Liver (tissue), 9 donors: ENCODE results near the gene STEEP1. TPM values are rescaled to one million over a fixed set of nuclear protein-coding genes. Genes with fewer than 3 reads are reported as not detected.

Experiments
- DNase-seq: peaks from one replicate; pipeline ENCODE4 v3.0.0-alpha.2; 2017; ENCODE audit warnings: low spot score
- H3K27ac ChIP-seq, 2 donors: one replicate each; pipeline ENCODE4 v1.7.0; 2013; ENCODE audit warnings: inconsistent platforms in 2 of 2, low read length in 2 of 2, control low read depth in 1 of 2, low read depth in 1 of 2, mild to moderate bottlenecking in 1 of 2
- H3K27me3 ChIP-seq, 4 donors: one replicate each; pipeline versions ENCODE4 v1.6.1 to v1.7.0; 2013; ENCODE audit warnings: low read length in 3 of 4, inconsistent platforms in 1 of 4, mild to moderate bottlenecking in 1 of 4, moderate library complexity in 1 of 4; ENCODE audit not compliant: control insufficient read depth in 4 of 4, insufficient read depth in 4 of 4
- H3K36me3 ChIP-seq, 4 donors: one replicate each; pipeline versions ENCODE4 v1.6.1 to v1.7.0; 2013; ENCODE audit warnings: low read length in 3 of 4, mild to moderate bottlenecking in 3 of 4, low read depth in 1 of 4, moderate library complexity in 1 of 4; ENCODE audit not compliant: control insufficient read depth in 4 of 4, insufficient read depth in 3 of 4
- H3K4me1 ChIP-seq, 4 donors: one replicate each; pipeline versions ENCODE4 v1.6.1 to v1.7.0; 2013; ENCODE audit warnings: low read length in 3 of 4, mild to moderate bottlenecking in 3 of 4, moderate library complexity in 1 of 4; ENCODE audit not compliant: control insufficient read depth in 4 of 4, insufficient read depth in 4 of 4
- H3K4me3 ChIP-seq, 3 donors: one replicate each; pipeline versions ENCODE4 v1.6.1 to v1.7.0; 2013; ENCODE audit warnings: low read length in 3 of 3, control low read depth in 1 of 3, low read depth in 1 of 3, mild to moderate bottlenecking in 1 of 3
- H3K9ac ChIP-seq, 2 donors: one replicate each; pipeline ENCODE4 v1.7.0; 2013; ENCODE audit warnings: low read length in 2 of 2, mild to moderate bottlenecking in 2 of 2, moderate library complexity in 2 of 2, control low read depth in 1 of 2, low read depth in 1 of 2
- H3K9me3 ChIP-seq, 4 donors: one replicate each; pipeline versions ENCODE4 v1.6.1 to v1.7.0; 2013; ENCODE audit warnings: low read length in 3 of 4; ENCODE audit not compliant: control insufficient read depth in 4 of 4
- ATF3 ChIP-seq: IDR thresholded peaks from 2 replicates; pipeline ENCODE4 v1.6.1; 2016; ENCODE audit warnings: antibody characterized with exemption
- CTCF ChIP-seq: fragments of 150-350 bp; IDR thresholded peaks from 2 replicates; pipeline ENCODE4 v1.5.1; 2017; ENCODE audit warnings: improper control_type of control experiment, low read depth, low read length; ENCODE audit not compliant: missing input control
- EGR1 ChIP-seq, 2 donors: IDR thresholded peaks; 2 replicates each; pipeline ENCODE4 v1.6.1; 2016 to 2018; ENCODE audit warnings: antibody characterized with exemption in 2 of 2, low read depth in 2 of 2
- FOXA1 ChIP-seq: IDR thresholded peaks from 2 replicates; pipeline ENCODE4 v1.6.1; 2016; ENCODE audit warnings: antibody characterized with exemption
- FOXA2 ChIP-seq: IDR thresholded peaks from 2 replicates; pipeline ENCODE4 v1.6.1; 2016; ENCODE audit warnings: antibody characterized with exemption
- GABPA ChIP-seq, 2 donors: IDR thresholded peaks in 1 of 2; conservative IDR thresholded peaks in 1 of 2; 2 replicates each; pipeline ENCODE4 v1.6.1; 2016; ENCODE audit warnings: antibody characterized with exemption in 2 of 2, mild to moderate bottlenecking in 1 of 2, moderate library complexity in 1 of 2
- HNF4A ChIP-seq, 2 donors: conservative IDR thresholded peaks; 2 replicates each; pipeline ENCODE4 v1.6.1; 2016; ENCODE audit warnings: antibody characterized with exemption in 2 of 2, mild to moderate bottlenecking in 2 of 2
- HNF4G ChIP-seq: IDR thresholded peaks from 2 replicates; pipeline ENCODE4 v1.6.1; 2016; ENCODE audit warnings: antibody characterized with exemption
- JUND ChIP-seq, 2 donors: IDR thresholded peaks; 2 replicates each; pipeline ENCODE4 v1.6.1; 2016; ENCODE audit warnings: antibody characterized with exemption in 2 of 2
- NR2F2 ChIP-seq: IDR thresholded peaks from 2 replicates; pipeline ENCODE4 v1.6.1; 2016; ENCODE audit warnings: antibody characterized with exemption
- RAD21 ChIP-seq, 2 donors: IDR thresholded peaks; 2 replicates each; pipeline ENCODE4 v1.6.1; 2016; ENCODE audit warnings: antibody characterized with exemption in 2 of 2, mild to moderate bottlenecking in 2 of 2
- REST ChIP-seq: IDR thresholded peaks from 2 replicates; pipeline ENCODE4 v1.6.1; 2016; ENCODE audit warnings: antibody characterized with exemption, mild to moderate bottlenecking
- RXRA ChIP-seq, 2 donors: IDR thresholded peaks; 2 replicates each; pipeline ENCODE4 v1.6.1; 2017 to 2018; ENCODE audit warnings: antibody characterized with exemption in 2 of 2, mild to moderate bottlenecking in 1 of 2
- SP1 ChIP-seq: IDR thresholded peaks from 2 replicates; pipeline ENCODE4 v1.6.1; 2018; ENCODE audit warnings: antibody characterized with exemption, mild to moderate bottlenecking
- TAF1 ChIP-seq: conservative IDR thresholded peaks from 2 replicates; pipeline ENCODE4 v1.6.1; 2016; ENCODE audit warnings: antibody characterized with exemption, mild to moderate bottlenecking
- YY1 ChIP-seq: IDR thresholded peaks from 2 replicates; pipeline ENCODE4 v1.6.1; 2016; ENCODE audit warnings: antibody characterized with exemption, mild to moderate bottlenecking
- ZBTB33 ChIP-seq: IDR thresholded peaks from 2 replicates; pipeline ENCODE4 v1.6.1; 2016; ENCODE audit warnings: antibody characterized with exemption
- WGBS: extraction: QIAGEN DNeasy Blood & Tissue Kit; methylation state at CpG from one replicate; pipeline ENCODE4 v1.1.7; 2013; 5-methylcytosine and 5-hydroxymethylcytosine counted together
- polyA plus RNA-seq, 2 donors: library from polyadenylated mRNA; stranded (reverse) in 1 of 2; unstranded in 1 of 2; fragments of 200-250 nt in 1 of 2; fragments of >200 nt in 1 of 2; fragmentation: Nextera tagmentation in 1 of 2; extraction: Ambion mirVana in 1 of 2; gene quantifications; one replicate each; pipeline versions ENCODE4 v1.2.1 to v1.2.3, GENCODE V29; 2013 to 2015
- total RNA-seq, 2 donors: library from RNA; depleted of rRNA; stranded (reverse); fragments of >200 nt; gene quantifications; one replicate each; pipeline ENCODE4 v1.2.3, GENCODE V29; 2014
- donor health status: healthy.
- donor health status: healthy.
- donor health status: healthy.
- donor health status: healthy.
- donor health status: healthy.

The STEEP1 gene
- total and polyA plus RNA-seq, 4 donors = 4.3 to 14.2 (median 10.2) TPM

DNA sequence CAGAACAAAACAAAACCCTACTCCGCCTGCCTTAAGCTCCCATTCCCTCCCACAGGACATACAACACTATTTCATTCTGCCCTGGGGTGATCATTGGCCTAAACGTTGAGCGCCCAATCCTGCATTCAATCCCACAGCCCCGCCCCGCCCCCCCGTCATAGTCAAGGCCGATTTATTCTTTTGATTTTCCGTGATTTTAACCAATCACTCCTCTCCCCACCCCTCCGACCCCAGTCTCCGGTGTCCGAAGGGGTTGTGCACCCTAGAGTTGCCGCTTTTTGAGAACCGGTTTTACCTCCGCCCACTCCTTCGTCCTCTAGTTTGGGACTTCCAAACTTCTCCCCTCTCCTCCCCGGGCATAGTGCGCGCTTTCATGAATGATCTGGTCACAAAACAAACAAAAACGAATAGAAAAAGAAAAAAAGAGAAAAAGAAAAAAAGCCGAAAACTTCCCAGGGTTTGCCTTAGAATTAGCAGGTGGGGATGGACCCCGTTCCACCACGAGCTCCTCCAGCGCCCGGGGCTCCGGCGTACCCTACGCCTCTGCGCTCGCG lies 8.7 kb upstream of the STEEP1 start:
- TF ChIP-seq FOXA1 (no peak), ATF3 (no peak), NR2F2 (no peak), REST (no peak), CTCF (no peak), YY1 (peak; percentile 16), GABPA (IDR thresholded peaks at IDR 0.05 in 1 of 2, conservative IDR thresholded peaks at IDR 0.05 in 1 of 2) (no peak), TAF1 (peak; percentile 6), FOXA2 (no peak), SP1 (no peak), EGR1 (IDR thresholded peaks at IDR 0.05; ENCODE audit: low read depth in 2 of 2) (no peak), ZBTB33 (no peak), HNF4A (conservative IDR thresholded peaks at IDR 0.05) (no peak), RAD21 (IDR thresholded peaks at IDR 0.05) (no peak)
- Histone ChIP-seq H3K9ac (peak overlapping the region; percentile 36 to 77), H3K9me3 (no peaks in the 10 kb centered on the region), H3K4me1 (peaks cover 2 to 12% (median 9%) of the 10 kb centered on the region in 4 donors), H3K27ac (peak overlapping the region; percentile 82 to 83), H3K36me3 (peaks cover 0 to 2% (median 0%) of the 10 kb centered on the region in 4 donors), H3K27me3 (no peaks in the 10 kb centered on the region), H3K4me3 (peak overlapping the region; percentile 53 to 87 (median 66))
- WGBS = under 1% methylated on average over 30 of the region's 30 CpGs
- DNase-seq = peak; percentile 33

DNA sequence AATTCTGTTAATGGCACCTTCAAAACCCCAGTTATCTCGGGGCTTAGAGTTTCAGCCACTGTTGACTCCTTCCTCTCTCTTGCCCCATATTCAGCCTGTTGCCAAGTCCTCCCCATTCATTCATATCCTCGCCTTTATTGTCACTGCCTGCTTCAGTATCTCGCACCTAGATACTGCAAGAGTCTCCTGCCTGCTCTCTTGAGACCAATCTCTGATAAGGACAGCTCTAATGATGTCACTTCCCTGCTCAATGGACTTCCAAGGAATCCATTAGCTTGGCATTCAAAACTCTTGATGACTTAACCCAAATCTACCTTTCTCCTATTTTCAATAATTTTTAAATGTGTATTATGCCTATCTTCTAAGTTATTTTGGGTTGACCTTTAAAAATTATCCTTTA lies 8.0 kb upstream of the STEEP1 start:
- no peaks in the 10 kb centered on the region for H3K9me3 ChIP-seq
- 72% methylated on average over 3 of the region's 3 CpGs for WGBS
- peak overlapping the region; percentile 36 to 53 for H3K9ac ChIP-seq
- H3K27ac ChIP-seq = peak overlapping the region in 1 of 2 donors; percentile 82
- DNase-seq = no peak
- H3K36me3 ChIP-seq = peaks cover 0 to 2% (median 0%) of the 10 kb centered on the region in 4 donors
- peak overlapping the region in 2 of 3 donors; percentile 66 to 87 for H3K4me3 ChIP-seq
- peaks cover 2 to 12% (median 9%) of the 10 kb centered on the region in 4 donors for H3K4me1 ChIP-seq
- H3K27me3 ChIP-seq = no peaks in the 10 kb centered on the region
- no peak for TF ChIP-seq RXRA (IDR thresholded peaks at IDR 0.05)
- TF ChIP-seq YY1 = no peak
- TF ChIP-seq TAF1 = no peak
- no peak for TF ChIP-seq HNF4G
- TF ChIP-seq ZBTB33 = no peak
- TF ChIP-seq NR2F2 = no peak
- no peak for TF ChIP-seq FOXA1
- no peak for TF ChIP-seq JUND (IDR thresholded peaks at IDR 0.05)
- TF ChIP-seq FOXA2 = no peak
- no peak for TF ChIP-seq RAD21 (IDR thresholded peaks at IDR 0.05)
- TF ChIP-seq SP1 = no peak
- no peak for TF ChIP-seq REST
